A549 (cell line): Measurements from ENCODE around the gene MRPS9. TPM values are rescaled to one million over a fixed set of nuclear protein-coding genes. Genes with fewer than 3 reads are reported as not detected.
A peak's percentile ranks its signal among the peaks of the same experiment; 100 is the strongest.

ENCODE experiments used
- ATAC-seq, 2 experiments: fragments of 200-7000 bp in 1 of 2; fragments of >200 bp in 1 of 2; cut with Nextera tagmentation in 1 of 2; cut with Tn5 transposase in 1 of 2; 3 replicates each; pipeline versions ENCODE4 v1.8.0 to v1.9.1; 2018 to 2020; ENCODE audit warnings: mild to moderate bottlenecking in 1 of 2, moderate library complexity in 1 of 2
- CTCF ChIA-PET: fragments of 300-600 bp; sonication (Branson Sonifier 250); formaldehyde crosslinking; extraction: SDS; loops from one replicate; lab custom pipeline; 2021; ENCODE audit warnings: antibody characterized with exemption, inconsistent platforms; lab: Yijun Ruan, JAX
- POLR2A ChIA-PET: fragments of 350-600 bp; formaldehyde crosslinking; extraction: SDS; loops from one replicate; lab custom pipeline; 2021; ENCODE audit warnings: antibody characterized with exemption, inconsistent platforms; lab: Yijun Ruan, JAX
- DNase-seq, 2 experiments: peaks; one replicate each; pipeline versions ENCODE4 v3.0.0 to v3.0.0-alpha.2; 2011 to 2016; ENCODE audit warnings: low read depth in 1 of 2, low spot score in 1 of 2
- FAIRE-seq: peaks from 2 replicates; lab custom pipeline; 2011; peaks lifted over from hg19 to GRCh38; lab: Jason Lieb, UNC
- H3K27ac ChIP-seq, 2 experiments: fragments of >200 bp; sonication (Bioruptor Twin); formaldehyde crosslinking; 3 replicates each; pipeline ENCODE4 v1.5.1; 2016 to 2017
- H3K4me1 ChIP-seq: fragments of >200 bp; sonication (Bioruptor Twin); formaldehyde crosslinking; 3 replicates; pipeline ENCODE4 v1.6.1; 2016
- H3K4me2 ChIP-seq: fragments of >200 bp; sonication (Bioruptor Twin); formaldehyde crosslinking; 3 replicates; pipeline ENCODE4 v1.6.1; 2016
- H3K4me3 ChIP-seq: fragments of >200 bp; sonication (Bioruptor Twin); formaldehyde crosslinking; 3 replicates; pipeline ENCODE4 v1.5.1; 2016
- H3K9me3 ChIP-seq: fragments of >200 bp; sonication (Bioruptor Twin); formaldehyde crosslinking; 3 replicates; pipeline ENCODE4 v1.6.1; 2016
- CBX2 ChIP-seq: fragments of 200-600 bp; sonication (generic); IDR thresholded peaks from 2 replicates; pipeline ENCODE4 v1.6.1; 2016; ENCODE audit warnings: low read depth, mild to moderate bottlenecking, borderline replicate concordance
- CEBPB ChIP-seq, 2 experiments: fragments of >200 bp in 1 of 2; sonication (Bioruptor Twin) in 1 of 2; formaldehyde crosslinking in 1 of 2; IDR thresholded peaks; 2 replicates each; pipeline ENCODE4 v1.6.1; 2012 to 2016
- CHD4 ChIP-seq: fragments of 200-600 bp; sonication (generic); IDR thresholded peaks from 2 replicates; pipeline ENCODE4 v1.6.1; 2016; ENCODE audit warnings: antibody characterized with exemption, mild to moderate bottlenecking, borderline replicate concordance
- EHF ChIP-seq: fragments of 250-450 bp; sonication (Bioruptor Pico); IDR thresholded peaks from 2 replicates; pipeline ENCODE4 v1.5.0; 2020; ENCODE audit warnings: mild to moderate bottlenecking
- ESRRA ChIP-seq: fragments of 150-350 bp; IDR thresholded peaks from 2 replicates; pipeline ENCODE4 v1.6.1; 2014; ENCODE audit warnings: mild to moderate bottlenecking, low read length, borderline replicate concordance
- FOSL2 ChIP-seq, 2 experiments: fragments of 450-650 bp in 1 of 2; fragments of >200 bp in 1 of 2; sonication (Bioruptor Twin) in 1 of 2; formaldehyde crosslinking; IDR thresholded peaks; 2 replicates each; pipeline versions ENCODE4 v1.5.0 to v1.6.1; 2016 to 2020; ENCODE audit warnings: mild to moderate bottlenecking in 1 of 2, moderate library complexity in 1 of 2
- HOXA7 ChIP-seq: fragments of 250-450 bp; sonication (Bioruptor Pico); IDR thresholded peaks from 2 replicates; pipeline ENCODE4 v1.5.0; 2020; ENCODE audit warnings: mild to moderate bottlenecking, moderate library complexity
- MAZ ChIP-seq: fragments of 150-350 bp; IDR thresholded peaks from 2 replicates; pipeline ENCODE4 v1.6.1; 2014; ENCODE audit warnings: antibody characterized with exemption, low read depth, low read length, borderline replicate concordance
- PHF8 ChIP-seq: fragments of 200-600 bp; sonication (generic); IDR thresholded peaks from 2 replicates; pipeline ENCODE4 v1.6.1; 2016; ENCODE audit warnings: low read depth, mild to moderate bottlenecking, antibody characterized with exemption, moderate library complexity, borderline replicate concordance
- SMC3 ChIP-seq: fragments of >200 bp; sonication (Bioruptor Twin); formaldehyde crosslinking; IDR thresholded peaks from 3 replicates; pipeline ENCODE4 v1.6.1; 2018; ENCODE audit warnings: inconsistent platforms
- SREBF2 ChIP-seq: fragments of 450-650 bp; IDR thresholded peaks from 2 replicates; pipeline ENCODE4 v1.6.1; 2014; ENCODE audit warnings: mild to moderate bottlenecking, moderate library complexity
- ZFP36 ChIP-seq: fragments of 450-650 bp; IDR thresholded peaks from 2 replicates; pipeline ENCODE4 v1.6.1; 2014; ENCODE audit warnings: borderline replicate concordance; ENCODE audit not compliant: partially characterized antibody
- ZNF302 ChIP-seq: fragments of 250-450 bp; sonication (Bioruptor Pico); IDR thresholded peaks from 2 replicates; pipeline ENCODE4 v1.9.0; 2021; ENCODE audit warnings: inconsistent platforms, mild to moderate bottlenecking, moderate library complexity
- ZSCAN20 ChIP-seq: fragments of 250-450 bp; sonication (Bioruptor Pico); IDR thresholded peaks from 2 replicates; pipeline ENCODE4 v1.8.0; 2022; ENCODE audit warnings: mild to moderate bottlenecking, moderate library complexity
- WGBS: methylation state at CpG from one replicate; pipeline ENCODE4 v1.1.6; 2017; ENCODE audit errors: missing lambda C conversion rate; 5-methylcytosine and 5-hydroxymethylcytosine counted together
- polyA plus RNA-seq, 4 experiments: library from polyadenylated mRNA; depleted of rRNA in 3 of 4; stranded (reverse); fragments of >200 nt; fragmentation: RNase III in 1 of 4; extraction: RNeasy Plus Mini Kit Qiagen cat#74134 plus additional on column Dnase treatment in 1 of 4; gene quantifications; 2 replicates in 3 of 4; 3 replicates in 1 of 4; pipeline ENCODE4 v1.2.3, GENCODE V29; 2011 to 2017
- TF ChIP-seq, protein P1 (sequence below): fragments of 250-450 bp; sonication (Bioruptor Pico); IDR thresholded peaks from 2 replicates; pipeline ENCODE4 v1.5.0; 2021; ENCODE audit warnings: mild to moderate bottlenecking, moderate library complexity, borderline replicate concordance
- TF ChIP-seq, protein P2 (sequence below): fragments of 200-600 bp; sonication (generic); IDR thresholded peaks from 2 replicates; pipeline ENCODE4 v1.6.1; 2016; ENCODE audit warnings: antibody characterized with exemption, mild to moderate bottlenecking, moderate library complexity
- TF ChIP-seq, protein P3 (sequence below): fragments of >200 bp; sonication (Bioruptor Twin); formaldehyde crosslinking; IDR thresholded peaks from 3 replicates; pipeline ENCODE4 v1.5.1; 2016
- TF ChIP-seq, protein P4 (sequence below): fragments of 450-650 bp; IDR thresholded peaks from 2 replicates; pipeline ENCODE4 v1.6.1; 2014; ENCODE audit warnings: antibody characterized with exemption

Gene MRPS9
- polyA plus RNA-seq, 2 of the 4 experiments (the other 2 are of a cell fraction): 42.5 to 54.4 TPM

DNA sequence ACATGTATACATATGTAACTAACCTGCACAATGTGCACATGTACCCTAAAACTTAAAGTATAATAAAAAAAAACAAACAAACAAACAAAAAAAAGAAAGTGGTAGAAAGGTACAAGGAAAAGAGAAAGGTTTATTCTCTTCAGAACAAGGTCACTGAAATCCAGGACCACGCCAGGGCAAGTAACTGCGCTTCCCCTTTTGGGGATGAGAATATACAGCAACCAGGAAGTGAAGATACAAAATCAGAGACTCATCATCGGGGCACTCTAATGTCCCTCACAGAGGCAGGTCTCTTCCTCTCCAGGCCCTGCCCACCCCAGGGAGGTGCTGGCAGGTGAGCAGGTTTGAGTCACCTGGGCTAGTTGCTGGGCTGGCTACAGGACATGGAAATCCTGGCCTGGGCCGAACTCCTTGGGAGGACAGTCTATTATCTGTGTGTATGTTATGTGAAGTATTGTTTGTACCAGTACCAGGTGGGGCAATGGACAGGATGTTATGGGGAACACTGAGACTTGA, 103.3 kb downstream of the MRPS9 start:
- TF ChIP-seq, protein P1, sequence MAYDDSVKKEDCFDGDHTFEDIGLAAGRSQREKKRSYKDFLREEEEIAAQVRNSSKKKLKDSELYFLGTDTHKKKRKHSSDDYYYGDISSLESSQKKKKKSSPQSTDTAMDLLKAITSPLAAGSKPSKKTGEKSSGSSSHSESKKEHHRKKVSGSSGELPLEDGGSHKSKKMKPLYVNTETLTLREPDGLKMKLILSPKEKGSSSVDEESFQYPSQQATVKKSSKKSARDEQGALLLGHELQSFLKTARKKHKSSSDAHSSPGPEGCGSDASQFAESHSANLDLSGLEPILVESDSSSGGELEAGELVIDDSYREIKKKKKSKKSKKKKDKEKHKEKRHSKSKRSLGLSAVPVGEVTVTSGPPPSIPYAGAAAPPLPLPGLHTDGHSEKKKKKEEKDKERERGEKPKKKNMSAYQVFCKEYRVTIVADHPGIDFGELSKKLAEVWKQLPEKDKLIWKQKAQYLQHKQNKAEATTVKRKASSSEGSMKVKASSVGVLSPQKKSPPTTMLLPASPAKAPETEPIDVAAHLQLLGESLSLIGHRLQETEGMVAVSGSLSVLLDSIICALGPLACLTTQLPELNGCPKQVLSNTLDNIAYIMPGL: no peak
- TF ChIP-seq CEBPB (IDR thresholded peaks at IDR 0.05): no peak
- no peak for TF ChIP-seq ESRRA
- WGBS: 64% methylated on average over 4 of the region's 4 CpGs

DNA sequence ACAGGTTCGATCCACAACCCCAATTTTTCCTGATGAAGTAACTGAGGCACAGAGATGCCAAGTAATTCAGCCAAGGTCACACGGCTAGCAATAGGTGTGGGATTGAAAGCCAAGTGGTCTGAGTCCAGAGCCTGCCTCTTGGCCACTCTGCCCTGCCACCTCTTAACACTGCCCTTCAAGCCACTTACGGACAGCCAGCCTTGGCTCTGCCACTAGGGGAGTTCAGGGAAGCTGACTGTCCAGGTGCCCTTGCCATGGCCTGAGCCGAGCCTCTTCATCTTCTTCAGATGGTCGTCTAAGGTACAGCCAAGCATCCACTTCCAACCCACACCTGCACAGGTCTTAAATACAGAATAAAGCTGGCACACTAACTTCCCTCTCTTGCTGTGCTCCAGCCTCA, 104.4 kb downstream of the MRPS9 start:
- FAIRE-seq (no peak), DNase-seq (no peak), ATAC-seq (peak; percentile 72 to 78)
- CTCF ChIA-PET: interaction anchor here (1.5 kb wide), 1 partner anchor 27 kb away, joined by 4 read pairs; no protein-coding TSS in a partner anchor
- TF ChIP-seq SMC3 (no peak), SREBF2 (no peak), ZNF302 (CRISPR knock-in tag) (no peak), ZFP36 (no peak), CBX2 (no peak), FOSL2 (IDR thresholded peaks at IDR 0.05) (no peak), FOSL2 (CRISPR knock-in tag; IDR thresholded peaks at IDR 0.05) (no peak), EHF (CRISPR knock-in tag) (no peak), HOXA7 (CRISPR knock-in tag) (no peak), CHD4 (no peak), PHF8 (no peak), MAZ (no peak), ZSCAN20 (CRISPR knock-in tag) (no peak)
- TF ChIP-seq, protein P2, sequence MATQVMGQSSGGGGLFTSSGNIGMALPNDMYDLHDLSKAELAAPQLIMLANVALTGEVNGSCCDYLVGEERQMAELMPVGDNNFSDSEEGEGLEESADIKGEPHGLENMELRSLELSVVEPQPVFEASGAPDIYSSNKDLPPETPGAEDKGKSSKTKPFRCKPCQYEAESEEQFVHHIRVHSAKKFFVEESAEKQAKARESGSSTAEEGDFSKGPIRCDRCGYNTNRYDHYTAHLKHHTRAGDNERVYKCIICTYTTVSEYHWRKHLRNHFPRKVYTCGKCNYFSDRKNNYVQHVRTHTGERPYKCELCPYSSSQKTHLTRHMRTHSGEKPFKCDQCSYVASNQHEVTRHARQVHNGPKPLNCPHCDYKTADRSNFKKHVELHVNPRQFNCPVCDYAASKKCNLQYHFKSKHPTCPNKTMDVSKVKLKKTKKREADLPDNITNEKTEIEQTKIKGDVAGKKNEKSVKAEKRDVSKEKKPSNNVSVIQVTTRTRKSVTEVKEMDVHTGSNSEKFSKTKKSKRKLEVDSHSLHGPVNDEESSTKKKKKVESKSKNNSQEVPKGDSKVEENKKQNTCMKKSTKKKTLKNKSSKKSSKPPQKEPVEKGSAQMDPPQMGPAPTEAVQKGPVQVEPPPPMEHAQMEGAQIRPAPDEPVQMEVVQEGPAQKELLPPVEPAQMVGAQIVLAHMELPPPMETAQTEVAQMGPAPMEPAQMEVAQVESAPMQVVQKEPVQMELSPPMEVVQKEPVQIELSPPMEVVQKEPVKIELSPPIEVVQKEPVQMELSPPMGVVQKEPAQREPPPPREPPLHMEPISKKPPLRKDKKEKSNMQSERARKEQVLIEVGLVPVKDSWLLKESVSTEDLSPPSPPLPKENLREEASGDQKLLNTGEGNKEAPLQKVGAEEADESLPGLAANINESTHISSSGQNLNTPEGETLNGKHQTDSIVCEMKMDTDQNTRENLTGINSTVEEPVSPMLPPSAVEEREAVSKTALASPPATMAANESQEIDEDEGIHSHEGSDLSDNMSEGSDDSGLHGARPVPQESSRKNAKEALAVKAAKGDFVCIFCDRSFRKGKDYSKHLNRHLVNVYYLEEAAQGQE: no peak
- TF ChIP-seq, protein P3, sequence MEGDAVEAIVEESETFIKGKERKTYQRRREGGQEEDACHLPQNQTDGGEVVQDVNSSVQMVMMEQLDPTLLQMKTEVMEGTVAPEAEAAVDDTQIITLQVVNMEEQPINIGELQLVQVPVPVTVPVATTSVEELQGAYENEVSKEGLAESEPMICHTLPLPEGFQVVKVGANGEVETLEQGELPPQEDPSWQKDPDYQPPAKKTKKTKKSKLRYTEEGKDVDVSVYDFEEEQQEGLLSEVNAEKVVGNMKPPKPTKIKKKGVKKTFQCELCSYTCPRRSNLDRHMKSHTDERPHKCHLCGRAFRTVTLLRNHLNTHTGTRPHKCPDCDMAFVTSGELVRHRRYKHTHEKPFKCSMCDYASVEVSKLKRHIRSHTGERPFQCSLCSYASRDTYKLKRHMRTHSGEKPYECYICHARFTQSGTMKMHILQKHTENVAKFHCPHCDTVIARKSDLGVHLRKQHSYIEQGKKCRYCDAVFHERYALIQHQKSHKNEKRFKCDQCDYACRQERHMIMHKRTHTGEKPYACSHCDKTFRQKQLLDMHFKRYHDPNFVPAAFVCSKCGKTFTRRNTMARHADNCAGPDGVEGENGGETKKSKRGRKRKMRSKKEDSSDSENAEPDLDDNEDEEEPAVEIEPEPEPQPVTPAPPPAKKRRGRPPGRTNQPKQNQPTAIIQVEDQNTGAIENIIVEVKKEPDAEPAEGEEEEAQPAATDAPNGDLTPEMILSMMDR: no peak
- TF ChIP-seq, protein P4, sequence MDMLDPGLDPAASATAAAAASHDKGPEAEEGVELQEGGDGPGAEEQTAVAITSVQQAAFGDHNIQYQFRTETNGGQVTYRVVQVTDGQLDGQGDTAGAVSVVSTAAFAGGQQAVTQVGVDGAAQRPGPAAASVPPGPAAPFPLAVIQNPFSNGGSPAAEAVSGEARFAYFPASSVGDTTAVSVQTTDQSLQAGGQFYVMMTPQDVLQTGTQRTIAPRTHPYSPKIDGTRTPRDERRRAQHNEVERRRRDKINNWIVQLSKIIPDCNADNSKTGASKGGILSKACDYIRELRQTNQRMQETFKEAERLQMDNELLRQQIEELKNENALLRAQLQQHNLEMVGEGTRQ: no peak
- H3K4me2 ChIP-seq: no peak overlapping the region
- H3K4me3 ChIP-seq: no peak overlapping the region
- H3K9me3 ChIP-seq: no peaks in the 10 kb centered on the region
- WGBS: 32% methylated on average over 5 of the region's 5 CpGs
- no peak overlapping the region for H3K27ac ChIP-seq
- no peaks in the 10 kb centered on the region for H3K4me1 ChIP-seq
- POLR2A ChIA-PET: no interaction called here

More for the DNA sequence above, 103.3 kb downstream of the MRPS9 start:
- Histone ChIP-seq H3K4me3 (no peak overlapping the region), H3K9me3 (no peaks in the 10 kb centered on the region), H3K27ac (no peak overlapping the region), H3K4me2 (no peak overlapping the region), H3K4me1 (no peaks in the 10 kb centered on the region)
- ChIA-PET CTCF (no interaction called here), POLR2A (no interaction called here)
- FAIRE-seq: no peak
- DNase-seq: no peak
- ATAC-seq: no peak
